ENCODE measurements around the gene APBB2.
"Not testable (repeated sequence)": the region's sequence is repeated elsewhere in the genome, so short reads cannot be mapped to it uniquely, and the experiment has no call there.

APBB2 gene

DNA sequence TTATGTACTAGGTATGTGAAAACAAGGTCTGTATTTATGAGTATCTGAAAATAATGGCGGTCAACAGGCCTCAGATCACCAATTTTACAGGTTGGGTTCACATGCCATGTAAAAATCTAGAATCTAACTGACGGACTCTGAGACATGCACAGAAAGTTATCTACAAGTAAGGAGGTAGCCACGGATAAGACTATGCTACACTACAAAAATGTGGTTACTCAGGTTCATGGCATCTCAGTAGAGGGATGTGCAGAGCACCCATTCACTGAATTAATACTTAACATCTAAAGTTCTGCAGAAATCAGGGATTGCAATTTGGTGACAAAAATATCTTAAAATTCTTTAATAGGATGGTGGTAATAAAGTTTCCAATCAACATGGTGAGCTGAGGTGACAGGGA is 155.9 kb downstream of the APBB2 start:
- TF ChIP-seq, protein P1, sequence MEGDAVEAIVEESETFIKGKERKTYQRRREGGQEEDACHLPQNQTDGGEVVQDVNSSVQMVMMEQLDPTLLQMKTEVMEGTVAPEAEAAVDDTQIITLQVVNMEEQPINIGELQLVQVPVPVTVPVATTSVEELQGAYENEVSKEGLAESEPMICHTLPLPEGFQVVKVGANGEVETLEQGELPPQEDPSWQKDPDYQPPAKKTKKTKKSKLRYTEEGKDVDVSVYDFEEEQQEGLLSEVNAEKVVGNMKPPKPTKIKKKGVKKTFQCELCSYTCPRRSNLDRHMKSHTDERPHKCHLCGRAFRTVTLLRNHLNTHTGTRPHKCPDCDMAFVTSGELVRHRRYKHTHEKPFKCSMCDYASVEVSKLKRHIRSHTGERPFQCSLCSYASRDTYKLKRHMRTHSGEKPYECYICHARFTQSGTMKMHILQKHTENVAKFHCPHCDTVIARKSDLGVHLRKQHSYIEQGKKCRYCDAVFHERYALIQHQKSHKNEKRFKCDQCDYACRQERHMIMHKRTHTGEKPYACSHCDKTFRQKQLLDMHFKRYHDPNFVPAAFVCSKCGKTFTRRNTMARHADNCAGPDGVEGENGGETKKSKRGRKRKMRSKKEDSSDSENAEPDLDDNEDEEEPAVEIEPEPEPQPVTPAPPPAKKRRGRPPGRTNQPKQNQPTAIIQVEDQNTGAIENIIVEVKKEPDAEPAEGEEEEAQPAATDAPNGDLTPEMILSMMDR (IDR thresholded peaks at IDR 0.05; ENCODE audit: low read depth, low read length): no peak

DNA sequence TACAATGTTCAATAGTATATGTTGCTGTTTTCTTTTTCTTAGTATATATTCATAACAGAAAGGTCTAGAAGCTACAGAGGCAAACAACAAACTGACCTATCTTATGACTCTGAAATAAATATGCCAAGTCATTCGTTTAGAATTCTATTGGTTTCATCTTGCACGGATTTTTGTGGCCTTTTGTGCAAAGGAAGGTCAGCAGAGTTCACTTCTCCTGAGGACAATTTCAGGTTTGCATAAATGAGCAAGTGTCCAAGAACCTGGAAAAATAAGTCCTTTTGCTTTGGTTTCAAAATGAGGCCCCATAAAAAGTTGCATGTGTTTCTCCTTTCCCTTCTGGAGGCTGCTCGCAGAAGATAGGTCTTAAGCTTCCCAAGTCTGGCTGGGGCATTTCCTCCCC is 156.9 kb downstream of the APBB2 start:
- no peak overlapping the region for H3K27ac ChIP-seq
- H3K36me3 ChIP-seq: no peaks in the 10 kb centered on the region
- no peak for DNase-seq
- no peak overlapping the region for H3K4me3 ChIP-seq (ENCODE audit: low read depth, low read length)
- no peaks in the 10 kb centered on the region for H3K27me3 ChIP-seq (ENCODE audit: insufficient read depth, low read depth, severe bottlenecking)
- TF ChIP-seq, protein P1 (IDR thresholded peaks at IDR 0.05; ENCODE audit: low read depth, low read length): no peak
- H3K9me3 ChIP-seq (ENCODE audit: severe bottlenecking): no peaks in the 10 kb centered on the region

More for the DNA sequence above, 155.9 kb downstream of the APBB2 start:
- H3K4me3 ChIP-seq (ENCODE audit: low read depth, low read length): no peak overlapping the region
- H3K27me3 ChIP-seq (ENCODE audit: insufficient read depth, low read depth, severe bottlenecking): no peaks in the 10 kb centered on the region
- no peaks in the 10 kb centered on the region for H3K9me3 ChIP-seq (ENCODE audit: severe bottlenecking)
- DNase-seq: no peak
- no peaks in the 10 kb centered on the region for H3K36me3 ChIP-seq
- no peak overlapping the region for H3K27ac ChIP-seq

DNA sequence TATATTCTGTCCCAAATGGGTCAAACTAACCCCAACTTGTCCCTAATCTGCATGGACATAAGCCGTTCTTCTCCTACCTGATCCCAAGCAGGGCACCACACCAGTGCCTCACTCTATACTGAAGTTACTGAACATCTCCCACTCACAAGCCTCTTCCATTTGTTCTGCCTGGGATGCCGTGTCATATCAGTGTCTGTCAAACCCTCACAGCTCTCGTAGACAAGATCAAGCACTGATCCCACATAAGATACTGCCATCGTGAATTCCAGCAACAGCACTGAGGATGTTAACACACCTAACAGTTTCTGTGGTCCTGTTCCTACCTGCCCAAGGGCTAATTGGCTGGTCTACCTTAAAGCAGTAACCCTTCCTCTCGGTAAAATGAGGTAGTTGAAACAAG is 162.1 kb downstream of the APBB2 start:
- TF ChIP-seq, protein P1 (IDR thresholded peaks at IDR 0.05; ENCODE audit: low read depth, low read length): no peak
- Histone ChIP-seq H3K27me3 (ENCODE audit: insufficient read depth, low read depth, severe bottlenecking) (no peaks in the 10 kb centered on the region), H3K4me3 (ENCODE audit: low read depth, low read length) (no peak overlapping the region), H3K27ac (no peak overlapping the region), H3K9me3 (ENCODE audit: severe bottlenecking) (no peaks in the 10 kb centered on the region), H3K36me3 (no peaks in the 10 kb centered on the region)
- no peak for DNase-seq

DNA sequence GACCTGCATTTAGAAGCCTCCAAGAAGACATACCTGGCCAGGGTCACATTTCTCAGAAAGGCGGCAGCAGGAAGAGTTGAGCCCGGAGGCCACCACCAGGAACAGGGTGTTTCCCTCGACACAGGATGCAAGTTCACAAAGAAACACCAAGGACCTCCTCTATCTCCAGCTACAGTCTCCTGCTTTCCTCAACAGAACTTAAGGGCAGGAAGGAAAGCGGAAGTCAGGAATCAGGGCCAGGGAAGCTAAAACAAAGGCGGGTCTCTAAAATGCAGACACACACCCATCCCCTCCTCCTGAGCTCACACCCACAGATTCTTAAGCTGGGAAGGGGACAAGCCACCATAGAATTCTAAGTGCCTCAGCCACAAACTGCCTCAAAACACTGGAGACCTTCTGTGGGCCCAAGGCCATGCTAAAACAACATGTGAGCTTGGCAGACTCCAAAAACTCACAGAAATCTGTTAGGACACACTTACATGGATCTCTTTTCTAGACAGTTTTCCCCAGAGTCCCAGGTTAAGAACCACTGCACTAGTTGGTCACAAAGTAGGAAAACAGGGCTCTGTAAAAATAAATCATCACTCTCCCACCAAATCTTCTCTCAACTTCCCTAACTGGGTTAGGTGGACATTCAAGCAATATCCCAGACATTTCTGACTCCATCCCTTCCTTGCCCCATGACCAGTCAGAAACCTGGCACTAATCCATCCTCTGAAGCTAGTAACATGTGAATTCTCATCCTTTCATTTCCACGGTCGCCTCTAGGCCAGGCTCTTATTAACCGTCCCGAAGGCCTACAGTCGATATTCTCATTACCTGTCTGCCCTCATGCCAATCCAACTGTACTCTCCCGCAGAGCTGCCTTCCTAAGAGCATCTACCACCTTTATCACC is 163.2 kb downstream of the APBB2 start:
- no peaks in the 10 kb centered on the region for H3K36me3 ChIP-seq
- H3K27ac ChIP-seq: no peak overlapping the region
- H3K4me3 ChIP-seq (ENCODE audit: low read depth, low read length): no peak overlapping the region
- H3K27me3 ChIP-seq (ENCODE audit: insufficient read depth, low read depth, severe bottlenecking): no peaks in the 10 kb centered on the region
- DNase-seq: no peak
- H3K9me3 ChIP-seq (ENCODE audit: severe bottlenecking): no peaks in the 10 kb centered on the region
- TF ChIP-seq, protein P1 (IDR thresholded peaks at IDR 0.05; ENCODE audit: low read depth, low read length): no peak

DNA sequence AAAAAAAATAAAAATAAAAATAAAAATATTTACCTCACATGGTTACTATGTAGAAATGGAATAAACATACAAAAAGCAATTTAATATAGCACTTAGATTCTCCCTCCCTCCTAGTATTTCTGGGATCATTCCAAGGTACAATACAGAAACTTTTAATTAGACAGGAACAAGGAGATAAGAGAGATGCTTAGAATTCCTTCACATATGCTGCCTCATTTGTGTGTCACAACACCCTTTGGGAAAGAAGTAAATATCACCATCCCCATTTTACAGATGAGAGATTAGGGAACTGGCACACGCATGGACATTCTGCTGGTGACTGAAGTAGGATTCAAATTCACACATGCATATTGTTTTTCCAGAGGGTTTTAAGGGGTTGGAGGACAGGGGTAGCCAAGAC is 164.2 kb downstream of the APBB2 start:
- DNase-seq: no peak
- no peaks in the 10 kb centered on the region for H3K9me3 ChIP-seq (ENCODE audit: severe bottlenecking)
- no peaks in the 10 kb centered on the region for H3K36me3 ChIP-seq
- no peak overlapping the region for H3K4me3 ChIP-seq (ENCODE audit: low read depth, low read length)
- TF ChIP-seq, protein P1 (IDR thresholded peaks at IDR 0.05; ENCODE audit: low read depth, low read length): no peak
- H3K27me3 ChIP-seq (ENCODE audit: insufficient read depth, low read depth, severe bottlenecking): no peaks in the 10 kb centered on the region
- H3K27ac ChIP-seq: no peak overlapping the region

DNA sequence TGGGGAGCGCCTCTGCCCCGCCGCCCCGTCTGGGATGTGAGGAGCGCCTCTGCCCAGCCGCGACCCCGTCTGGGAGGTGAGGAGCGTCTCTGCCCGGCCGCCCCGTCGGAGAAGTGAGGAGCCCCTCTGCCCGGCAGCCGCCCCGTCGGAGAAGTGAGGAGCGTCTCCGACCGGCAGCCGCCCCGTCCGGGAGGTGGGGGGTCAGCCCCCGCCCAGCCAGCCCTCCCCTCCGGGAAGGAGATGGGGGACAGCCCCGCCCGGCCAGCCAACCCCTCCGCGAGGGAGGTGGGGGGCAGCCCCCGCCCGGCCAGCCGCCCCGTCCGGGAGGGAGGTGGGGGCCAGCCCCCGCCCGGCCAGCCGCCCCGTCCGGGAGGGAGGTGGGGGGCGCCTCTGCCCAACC is 165.2 kb downstream of the APBB2 start:
- not testable (repeated sequence) for H3K36me3 ChIP-seq; DNase-seq; H3K9me3 ChIP-seq (ENCODE audit: severe bottlenecking); H3K4me3 ChIP-seq (ENCODE audit: low read depth, low read length); H3K27me3 ChIP-seq (ENCODE audit: insufficient read depth, low read depth, severe bottlenecking); H3K27ac ChIP-seq

Measured in WERI-Rb-1 (cell line).